GM12873 (cell line): ENCODE data around the gene IGFBP7.

Source experiments
- TF ChIP-seq, protein P1 (sequence below): IDR thresholded peaks from 2 replicates; pipeline ENCODE4 v1.5.1; 2012; ENCODE audit warnings: low read depth, mild to moderate bottlenecking, moderate library complexity, low read length, control low read depth; ENCODE audit not compliant: insufficient read depth; ENCODE audit errors: missing control alignments

IGFBP7 gene

DNA sequence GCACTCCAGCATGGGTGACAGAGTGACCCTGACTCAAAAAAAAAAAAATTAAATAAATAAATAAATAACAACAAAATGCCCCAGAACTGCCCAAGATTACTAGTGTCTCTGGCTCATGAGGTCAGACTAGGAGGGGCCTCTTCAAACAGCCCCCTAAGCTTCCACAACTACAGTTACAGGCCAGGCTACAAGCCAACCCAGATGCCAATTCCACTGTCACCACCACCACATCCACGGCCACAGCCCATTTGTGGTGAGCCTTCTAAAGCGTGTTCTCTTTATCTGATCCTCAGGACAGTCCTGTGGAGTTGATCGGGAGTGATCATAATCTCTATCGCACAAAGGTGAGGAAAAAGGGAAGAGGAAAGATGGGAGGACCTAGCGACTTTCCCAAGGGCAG is 36.6 kb downstream of the IGFBP7 start:
- TF ChIP-seq, protein P1, sequence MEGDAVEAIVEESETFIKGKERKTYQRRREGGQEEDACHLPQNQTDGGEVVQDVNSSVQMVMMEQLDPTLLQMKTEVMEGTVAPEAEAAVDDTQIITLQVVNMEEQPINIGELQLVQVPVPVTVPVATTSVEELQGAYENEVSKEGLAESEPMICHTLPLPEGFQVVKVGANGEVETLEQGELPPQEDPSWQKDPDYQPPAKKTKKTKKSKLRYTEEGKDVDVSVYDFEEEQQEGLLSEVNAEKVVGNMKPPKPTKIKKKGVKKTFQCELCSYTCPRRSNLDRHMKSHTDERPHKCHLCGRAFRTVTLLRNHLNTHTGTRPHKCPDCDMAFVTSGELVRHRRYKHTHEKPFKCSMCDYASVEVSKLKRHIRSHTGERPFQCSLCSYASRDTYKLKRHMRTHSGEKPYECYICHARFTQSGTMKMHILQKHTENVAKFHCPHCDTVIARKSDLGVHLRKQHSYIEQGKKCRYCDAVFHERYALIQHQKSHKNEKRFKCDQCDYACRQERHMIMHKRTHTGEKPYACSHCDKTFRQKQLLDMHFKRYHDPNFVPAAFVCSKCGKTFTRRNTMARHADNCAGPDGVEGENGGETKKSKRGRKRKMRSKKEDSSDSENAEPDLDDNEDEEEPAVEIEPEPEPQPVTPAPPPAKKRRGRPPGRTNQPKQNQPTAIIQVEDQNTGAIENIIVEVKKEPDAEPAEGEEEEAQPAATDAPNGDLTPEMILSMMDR, result no peak

DNA sequence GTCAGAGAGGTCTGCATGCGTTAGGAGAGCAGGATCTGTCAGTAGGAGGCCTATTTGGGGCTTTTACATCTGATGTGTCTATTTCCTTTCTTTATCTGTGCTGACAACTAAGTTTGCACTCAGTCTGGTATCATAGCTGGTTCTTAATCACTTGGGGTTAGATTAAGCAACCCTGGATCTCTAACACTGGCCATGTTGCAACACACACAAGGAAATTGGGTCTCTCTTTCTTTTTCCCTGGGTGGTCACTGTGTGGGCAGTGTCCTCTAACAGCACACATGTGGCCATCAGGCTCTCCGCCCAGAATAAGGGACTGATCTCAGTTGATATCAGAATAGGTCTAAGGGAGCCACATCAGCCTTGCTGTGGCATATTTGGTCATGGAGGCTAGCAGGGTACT is 38.9 kb downstream of the IGFBP7 start:
- TF ChIP-seq, protein P1, result no peak

DNA sequence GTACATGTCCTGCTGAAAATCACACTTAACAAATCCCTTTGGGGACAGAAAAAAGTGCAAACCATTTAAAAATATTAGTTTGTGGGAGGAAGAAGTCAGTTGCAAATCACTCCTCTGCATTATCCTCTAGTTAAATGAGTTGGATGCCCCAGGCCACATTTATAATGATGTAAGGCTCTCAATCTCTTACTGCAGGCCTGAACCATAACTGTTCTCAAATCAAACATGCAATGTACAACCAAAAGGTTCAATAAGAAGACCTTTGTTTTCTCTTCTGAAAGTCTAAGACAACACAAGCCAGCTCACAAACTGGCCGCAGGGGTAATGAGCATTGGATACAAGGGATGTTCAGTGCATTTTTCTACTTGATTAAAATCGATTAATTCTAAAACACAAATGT is 39.7 kb downstream of the IGFBP7 start:
- TF ChIP-seq, protein P1, result no peak

DNA sequence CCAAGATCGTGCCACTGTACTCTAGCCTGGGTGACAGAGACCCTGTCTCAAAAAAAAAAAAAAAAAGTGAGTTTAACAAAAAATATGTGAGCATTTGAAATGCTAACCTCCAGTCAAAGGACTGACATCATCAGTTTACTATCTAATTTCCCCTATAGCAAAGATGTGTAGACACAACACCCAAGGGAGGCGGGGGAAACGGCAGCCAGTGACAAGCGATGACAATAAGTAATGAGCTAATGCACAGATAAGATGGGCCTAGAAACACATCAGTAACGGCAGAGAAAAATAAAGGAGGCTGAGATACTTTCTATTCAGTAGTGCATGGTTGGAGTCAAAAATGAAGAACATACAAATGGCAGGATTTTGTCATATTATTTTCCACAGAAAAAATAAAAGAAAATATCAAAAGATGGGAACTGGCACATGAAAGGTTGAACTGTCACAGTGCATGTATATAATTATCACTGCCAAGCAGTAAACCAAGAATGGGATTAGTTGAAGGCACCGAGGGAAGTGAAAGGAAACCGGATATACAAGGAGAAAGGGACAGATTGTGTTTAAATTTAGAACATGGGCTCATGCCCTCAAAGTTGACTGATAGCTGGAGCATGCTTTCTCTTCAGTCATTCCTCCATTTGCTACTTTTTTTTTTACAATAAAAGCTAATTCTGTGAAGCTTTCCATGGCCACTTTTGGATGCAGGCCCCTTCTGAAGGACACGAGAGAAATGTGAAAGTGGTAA is 41.8 kb downstream of the IGFBP7 start:
- TF ChIP-seq, protein P1, result no peak

DNA sequence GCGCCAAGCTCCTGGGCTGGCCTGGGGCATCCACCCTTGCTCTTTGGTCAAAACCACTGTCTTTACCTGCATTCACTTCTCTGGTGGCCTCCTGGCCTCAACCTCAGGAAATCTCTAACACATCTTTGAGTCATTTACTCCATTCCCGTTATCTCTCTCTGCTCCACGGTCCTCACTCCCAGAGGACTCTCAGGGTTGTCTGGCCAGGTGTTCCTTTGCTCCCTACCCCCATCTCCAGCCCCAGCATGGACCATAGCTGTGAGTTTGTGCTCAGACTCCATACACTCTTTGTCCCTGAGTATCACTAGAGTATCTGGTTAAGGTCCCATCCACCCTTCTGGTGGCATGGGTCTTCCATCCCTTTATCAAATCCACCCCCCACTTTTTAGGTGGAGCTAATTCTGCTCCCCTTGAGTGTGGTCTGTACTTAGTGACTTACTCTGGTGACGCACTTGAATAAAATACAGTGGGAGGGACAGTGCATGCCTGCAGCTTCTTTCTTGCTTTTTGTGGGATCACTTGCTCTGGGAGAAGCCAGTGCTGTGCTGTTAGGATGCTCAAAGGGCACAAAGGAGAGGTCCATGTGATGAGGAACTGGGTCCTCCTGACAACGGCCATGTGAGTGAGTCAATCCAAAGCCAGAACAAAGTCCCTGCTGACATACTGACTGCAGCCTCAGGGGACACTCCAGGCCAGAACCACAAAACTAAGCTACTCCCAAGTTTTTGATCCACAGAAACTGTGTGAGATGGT is 44.3 kb downstream of the IGFBP7 start:
- TF ChIP-seq, protein P1, result no peak

DNA sequence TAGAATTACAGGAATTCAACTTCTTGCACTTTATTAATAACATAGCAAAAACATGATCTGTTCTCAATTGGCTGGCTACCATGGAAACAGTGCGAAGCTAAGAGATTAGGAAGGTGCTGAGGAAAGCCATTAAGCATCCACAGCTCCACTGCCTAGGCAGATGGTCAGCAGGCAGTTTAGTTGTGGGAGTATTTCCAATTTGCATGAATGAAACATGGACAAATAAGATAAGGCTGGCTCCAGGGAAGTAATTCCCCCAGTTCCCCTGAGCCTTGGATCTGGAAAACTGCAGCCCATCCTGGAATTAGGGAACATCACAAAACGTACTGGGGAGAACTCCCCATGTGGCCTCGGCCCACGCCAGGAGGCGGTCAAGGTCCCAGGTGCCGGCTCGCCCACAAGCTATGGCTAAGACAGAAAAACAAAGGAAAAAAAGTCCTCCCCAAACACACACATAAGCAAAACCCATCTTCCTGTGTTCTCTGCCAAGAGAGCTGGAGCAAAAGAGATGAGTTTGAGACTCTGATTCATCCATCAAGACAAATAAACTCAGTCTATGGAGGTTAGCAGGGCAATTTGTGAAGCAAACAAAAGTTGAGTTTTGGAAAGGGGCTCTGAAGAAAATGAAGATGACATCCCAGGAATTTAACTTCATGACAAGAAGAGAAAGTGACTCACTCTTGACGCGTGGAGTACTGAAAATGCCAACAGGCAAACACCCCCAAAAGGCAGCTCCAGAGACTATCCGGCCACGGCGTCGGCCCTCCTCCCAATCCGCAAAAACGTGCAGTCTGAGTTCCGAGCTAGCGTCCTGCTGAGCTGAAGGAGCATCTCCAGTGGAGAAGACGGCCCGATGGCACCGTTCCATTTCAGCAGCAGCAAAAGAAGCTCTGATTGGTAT is 45.1 kb downstream of the IGFBP7 start:
- TF ChIP-seq, protein P1, result no peak

DNA sequence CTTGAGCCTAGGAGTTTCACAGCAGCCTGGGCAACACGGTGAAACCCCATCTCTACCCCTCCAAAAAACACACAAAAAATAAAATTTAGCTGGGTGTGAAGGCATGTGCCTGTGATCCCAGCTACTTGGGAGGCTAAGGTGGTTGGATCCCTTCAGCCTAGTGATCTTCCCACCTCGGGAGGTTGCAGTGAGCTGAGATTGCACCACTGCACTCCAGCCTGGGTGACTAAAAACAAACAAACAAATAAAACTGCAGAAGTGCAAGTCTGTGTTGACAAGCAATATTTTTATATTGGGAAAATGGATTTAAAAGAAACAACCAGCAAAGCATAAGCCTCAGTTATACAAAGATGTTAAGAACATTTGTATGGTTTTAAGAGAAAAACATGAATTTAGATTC is 46.1 kb downstream of the IGFBP7 start:
- TF ChIP-seq, protein P1, result no peak
